HG02763 (cell line): ENCODE data around the gene EGFR.

Experiments used
- ATAC-seq: cut with Tn5 transposase; IDR thresholded peaks from one replicate; pipeline ENCODE4 v1.9.1; 2021; ENCODE audit warnings: mild to moderate bottlenecking, moderate library complexity; ENCODE audit not compliant: unreplicated experiment

The EGFR gene

DNA sequence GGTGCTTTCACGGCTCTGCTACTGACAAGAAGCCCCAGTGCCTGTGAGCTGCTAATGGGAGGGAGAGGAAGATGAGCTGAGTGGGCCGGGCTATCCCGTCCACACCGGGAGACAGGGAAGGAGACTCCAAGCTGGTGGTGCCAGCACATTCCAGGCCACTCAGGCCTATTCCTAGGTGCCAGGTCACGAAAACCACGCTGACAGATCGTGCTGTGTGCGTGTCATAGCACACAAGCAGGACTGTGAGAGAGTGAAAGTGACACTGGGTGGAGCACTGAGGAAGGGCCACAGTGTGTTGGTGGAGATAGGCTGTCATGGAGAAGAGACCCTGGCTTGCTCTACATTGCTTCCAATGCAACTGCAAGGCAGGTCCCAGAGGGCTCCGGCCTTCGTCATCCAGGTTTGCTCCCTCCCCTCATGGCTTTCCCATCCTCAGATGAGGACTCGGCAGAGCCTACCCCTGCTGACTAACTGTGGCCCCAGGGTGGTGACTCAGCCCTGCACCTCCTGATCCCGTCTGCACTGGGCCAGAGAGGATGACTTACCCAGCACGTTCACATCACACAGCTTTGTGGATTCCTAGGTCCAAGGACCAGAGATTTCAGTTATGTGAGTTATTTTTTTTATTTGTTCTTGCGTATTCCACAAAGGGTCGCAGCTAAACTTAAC, 167.3 kb downstream of the EGFR start:
- no peak for ATAC-seq

GRCh38 chr7:55187701-55188491, 169.1 kb downstream of the EGFR start:
- no peak for ATAC-seq

- no peak for ATAC-seq
Measured at GRCh38 chr7:55188590-55189138, 169.8 kb downstream of the EGFR start.

DNA sequence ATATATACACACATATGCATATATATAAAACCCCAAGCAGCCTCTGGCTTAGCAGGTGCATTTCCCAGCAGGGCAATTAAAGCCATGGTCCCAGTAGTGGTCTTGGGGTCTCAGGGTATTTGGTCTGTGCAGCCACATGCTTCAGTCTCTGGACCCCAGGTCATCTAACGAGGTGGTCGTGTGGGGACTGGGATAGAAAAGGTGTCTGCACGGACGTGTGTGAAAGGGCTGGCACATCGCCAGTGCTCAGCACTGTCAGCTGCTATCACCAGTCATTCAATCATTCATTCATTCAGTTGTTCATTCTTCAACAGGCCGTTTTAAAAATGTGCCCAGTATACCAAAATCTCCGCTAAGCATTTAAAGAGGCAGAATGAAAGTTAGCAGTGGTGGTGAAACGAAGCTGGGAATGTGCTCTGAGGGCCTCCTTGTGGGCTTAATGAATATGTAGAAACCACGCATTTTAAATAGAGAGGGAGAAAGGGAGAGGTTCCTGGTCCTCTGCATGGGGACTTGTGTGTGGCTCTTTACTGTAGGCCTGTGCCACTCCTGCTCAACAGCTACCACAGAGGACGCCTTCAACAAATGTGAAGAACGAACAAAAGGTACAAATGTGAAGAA, 170.4 kb downstream of the EGFR start:
- ATAC-seq: no peak

GRCh38 chr7:55189878-55190436, 171.1 kb downstream of the EGFR start:
- ATAC-seq: no peak

DNA sequence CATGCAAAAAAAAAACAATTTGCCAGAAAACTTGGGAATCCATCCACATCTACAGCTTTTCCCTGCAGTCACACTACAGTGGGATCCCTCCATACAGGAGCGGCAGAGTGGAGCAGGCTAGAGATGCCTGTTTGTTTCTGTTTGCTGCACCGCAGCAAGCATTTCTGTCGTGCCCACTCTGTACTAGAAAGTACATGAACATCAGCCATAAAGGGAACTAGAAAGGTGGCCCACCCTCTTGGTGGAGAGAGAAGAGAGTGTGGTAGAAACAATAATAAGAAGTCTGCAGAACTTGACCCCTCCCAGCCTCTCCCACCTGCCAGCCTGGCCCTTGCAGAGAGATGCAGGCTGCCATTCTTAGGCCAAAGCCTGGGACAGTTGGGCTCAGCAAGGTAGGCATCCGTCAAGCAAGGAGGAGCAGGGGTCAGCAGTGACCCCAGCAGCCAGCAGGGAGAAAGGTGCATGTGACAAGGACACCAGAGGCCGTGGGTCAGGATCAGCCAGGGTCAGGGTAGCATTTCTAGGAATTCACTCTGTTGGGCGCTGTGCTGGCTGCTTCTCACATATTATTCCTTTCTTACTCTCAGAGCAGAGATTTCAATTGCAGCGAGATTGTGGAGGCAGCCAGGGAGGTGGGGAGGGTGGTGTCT, 171.8 kb downstream of the EGFR start:
- no peak for ATAC-seq

GRCh38 chr7:55191161-55191925, 172.5 kb downstream of the EGFR start:
- no peak for ATAC-seq

GRCh38 chr7:55191926-55192692, 173.3 kb downstream of the EGFR start:
- ATAC-seq: no peak

- ATAC-seq: no peak
Measured at GRCh38 chr7:55192723-55193122, 173.9 kb downstream of the EGFR start.

DNA sequence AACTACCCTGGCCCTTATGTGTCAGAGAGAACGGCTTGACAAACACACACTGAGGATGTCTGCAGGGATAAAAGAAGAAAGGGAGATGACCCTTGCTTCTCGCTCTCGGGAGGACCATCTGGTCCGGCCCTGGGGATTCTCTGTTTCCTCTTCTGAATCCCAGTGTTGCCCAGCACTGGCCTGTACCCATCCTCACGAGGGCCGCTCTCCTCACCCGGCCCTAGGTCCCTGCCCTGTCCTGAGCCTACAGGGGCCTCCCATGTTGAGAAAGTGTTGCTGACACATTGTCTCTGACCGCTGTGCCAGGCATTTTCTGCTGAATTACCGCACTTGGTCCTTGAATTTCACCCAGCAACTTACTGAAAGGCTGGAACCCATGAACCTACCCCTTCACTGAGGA, 174.4 kb downstream of the EGFR start:
- no peak for ATAC-seq

DNA sequence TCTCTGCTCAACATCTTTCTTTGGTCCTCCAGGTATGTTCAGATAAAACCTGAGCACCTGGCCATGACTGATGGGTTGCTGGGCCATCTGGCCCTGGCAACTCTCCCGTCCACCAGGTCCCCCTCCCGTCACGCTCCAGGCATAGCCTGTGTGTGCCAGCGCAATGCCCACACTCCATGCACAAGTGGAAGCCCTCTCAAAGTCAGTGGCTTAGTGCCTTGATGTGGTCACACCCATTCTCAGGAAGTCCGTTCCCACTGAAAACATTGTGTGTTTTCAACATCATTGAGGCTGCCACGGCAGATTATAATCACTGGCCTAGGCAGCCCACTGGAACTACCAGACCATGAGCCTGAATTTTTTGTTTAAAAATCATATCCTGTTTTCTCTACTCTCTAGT, 175.7 kb downstream of the EGFR start:
- ATAC-seq: no peak

GRCh38 chr7:55198634-55199392, 180.0 kb downstream of the EGFR start:
- no peak for ATAC-seq

DNA sequence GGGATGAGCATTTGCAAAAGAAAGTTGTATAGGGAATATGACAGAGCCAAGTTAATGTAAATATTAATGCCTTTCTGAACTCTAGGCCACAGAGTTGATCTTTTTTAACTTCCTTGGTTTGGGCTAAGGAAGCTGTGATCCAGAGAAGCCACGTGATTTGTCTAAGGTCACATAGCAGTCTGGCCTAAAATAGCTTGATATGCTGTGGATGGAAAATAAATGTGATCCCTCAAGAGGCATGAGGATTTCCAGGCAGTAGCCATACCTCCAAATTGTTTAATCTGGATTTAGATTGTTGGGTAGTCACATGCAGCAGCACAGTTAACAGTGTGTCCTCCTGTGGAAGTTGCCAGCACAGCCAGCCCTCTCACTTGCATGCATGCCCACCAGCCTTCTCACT, 180.6 kb downstream of the EGFR start:
- ATAC-seq: no peak

GRCh38 chr7:55200441-55200840, 181.6 kb downstream of the EGFR start:
- ATAC-seq: no peak

- no peak for ATAC-seq
Measured at GRCh38 chr7:55202150-55202913, 183.5 kb downstream of the EGFR start.

DNA sequence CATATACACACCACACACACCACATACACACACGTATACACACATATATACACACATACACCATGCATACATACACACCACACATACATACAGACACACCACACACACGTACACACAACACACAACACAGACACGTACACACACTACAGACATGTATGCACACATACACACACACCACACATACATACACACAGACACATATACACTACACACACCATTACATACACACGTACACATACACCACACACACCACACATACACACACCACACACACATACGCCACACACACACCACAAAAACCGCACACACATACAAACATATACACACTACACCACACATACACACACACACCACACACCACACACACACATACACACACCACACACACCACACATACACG, 184.5 kb downstream of the EGFR start:
- ATAC-seq: no peak

DNA sequence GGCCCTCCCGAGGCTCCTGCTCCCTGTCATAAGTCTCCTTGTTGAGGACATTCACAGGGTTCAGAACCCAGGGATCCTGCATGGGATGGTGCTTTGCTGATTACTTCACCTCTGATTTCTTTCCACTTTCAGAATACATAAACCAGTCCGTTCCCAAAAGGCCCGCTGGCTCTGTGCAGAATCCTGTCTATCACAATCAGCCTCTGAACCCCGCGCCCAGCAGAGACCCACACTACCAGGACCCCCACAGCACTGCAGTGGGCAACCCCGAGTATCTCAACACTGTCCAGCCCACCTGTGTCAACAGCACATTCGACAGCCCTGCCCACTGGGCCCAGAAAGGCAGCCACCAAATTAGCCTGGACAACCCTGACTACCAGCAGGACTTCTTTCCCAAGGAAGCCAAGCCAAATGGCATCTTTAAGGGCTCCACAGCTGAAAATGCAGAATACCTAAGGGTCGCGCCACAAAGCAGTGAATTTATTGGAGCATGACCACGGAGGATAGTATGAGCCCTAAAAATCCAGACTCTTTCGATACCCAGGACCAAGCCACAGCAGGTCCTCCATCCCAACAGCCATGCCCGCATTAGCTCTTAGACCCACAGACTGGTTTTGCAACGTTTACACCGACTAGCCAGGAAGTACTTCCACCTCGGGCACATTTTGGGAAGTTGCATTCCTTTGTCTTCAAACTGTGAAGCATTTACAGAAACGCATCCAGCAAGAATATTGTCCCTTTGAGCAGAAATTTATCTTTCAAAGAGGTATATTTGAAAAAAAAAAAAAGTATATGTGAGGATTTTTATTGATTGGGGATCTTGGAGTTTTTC, 186.5 kb downstream of the EGFR start:
- no peak for ATAC-seq
